H1 (cell line): ENCODE data around the gene NEO1. TPM values are rescaled to one million over a fixed set of nuclear protein-coding genes. Genes with fewer than 3 reads are reported as not detected.

Experiments used
- BCL11A ChIP-seq, 2 experiments: IDR thresholded peaks; one replicate each; pipeline ENCODE4 v1.6.1; 2011; ENCODE audit warnings: low read depth in 2 of 2, low read length in 2 of 2, mild to moderate bottlenecking in 2 of 2
- CHD1 ChIP-seq: IDR thresholded peaks from 2 replicates; pipeline ENCODE4 v1.6.1; 2012; ENCODE audit warnings: low read depth, low read length, improper control_type of control experiment
- CHD2 ChIP-seq: IDR thresholded peaks from 2 replicates; pipeline ENCODE4 v1.6.1; 2012; ENCODE audit warnings: low read length, improper control_type of control experiment
- CHD7 ChIP-seq: fragments of 300-600 bp; sonication (generic); IDR thresholded peaks from 2 replicates; pipeline ENCODE4 v1.7.1; 2012; ENCODE audit warnings: low read length, moderate library complexity, mild to moderate bottlenecking, inconsistent platforms; ENCODE audit not compliant: insufficient replicate concordance
- CTBP2 ChIP-seq: IDR thresholded peaks from 2 replicates; pipeline ENCODE4 v1.7.0; 2011; ENCODE audit warnings: borderline replicate concordance, mild to moderate bottlenecking, moderate library complexity, mixed read lengths, low read length; ENCODE audit not compliant: insufficient read depth, insufficient read length
- EGR1 ChIP-seq: IDR thresholded peaks from 2 replicates; pipeline ENCODE4 v1.6.1; 2011; ENCODE audit warnings: low read depth, low read length, borderline replicate concordance
- JUND ChIP-seq: IDR thresholded peaks from 2 replicates; pipeline ENCODE4 v1.6.1; 2011; ENCODE audit warnings: mild to moderate bottlenecking, improper control_type of control experiment, low read length
- KDM1A ChIP-seq: fragments of 200-600, 300-600 bp; sonication (generic); IDR thresholded peaks from 2 replicates; pipeline ENCODE4 v1.7.1; 2016; ENCODE audit warnings: mild to moderate bottlenecking, low read length, borderline replicate concordance
- MAFK ChIP-seq: IDR thresholded peaks from 2 replicates; pipeline ENCODE4 v1.6.1; 2012; ENCODE audit warnings: low read depth, mild to moderate bottlenecking, improper control_type of control experiment, low read length
- POU5F1 ChIP-seq: IDR thresholded peaks from 2 replicates; pipeline ENCODE4 v1.6.1; 2011; ENCODE audit warnings: low read depth, mild to moderate bottlenecking, low read length, moderate library complexity
- RXRA ChIP-seq: IDR thresholded peaks from 2 replicates; pipeline ENCODE4 v1.6.1; 2011; ENCODE audit warnings: low read depth, mild to moderate bottlenecking, low read length, moderate library complexity; ENCODE audit not compliant: insufficient read depth
- SAP30 ChIP-seq: fragments of 300-600 bp; sonication (generic); IDR thresholded peaks from 2 replicates; pipeline ENCODE4 v1.7.1; 2012; ENCODE audit warnings: low read length, moderate library complexity, mild to moderate bottlenecking, inconsistent platforms; ENCODE audit not compliant: insufficient read depth, insufficient replicate concordance
- polyA plus RNA-seq, 7 experiments: library from polyadenylated mRNA; depleted of rRNA in 3 of 7; stranded (reverse) in 5 of 7; unstranded in 2 of 7; fragments of >200 nt in 5 of 7; fragments of 200-250 nt in 2 of 7; gene quantifications; 1 replicate in 5 of 7; 2 replicates in 1 of 7; 4 replicates in 1 of 7; pipeline versions ENCODE4 v1.2.1 to v1.2.3, GENCODE V29; 2011 to 2013; ENCODE audit warnings: missing spikeins in 2 of 7, mixed read lengths in 2 of 7
- total RNA-seq: library from RNA; stranded (reverse); fragmentation: NEBNext Ultra II Directional; extraction: Animal tissue kit (Norgen Biotek cat#: 25700); gene quantifications from 2 replicates; pipeline ENCODE4 v1.2.1, GENCODE V29; 2021

The NEO1 gene
- total and polyA plus RNA-seq, 2 of the 8 experiments (the other 6 are each of a cell fraction or from before 2014, with no cell fraction given) = 36.0 to 51.0 TPM

- TF ChIP-seq CHD7 (no peak), JUND (no peak), RXRA (no peak), CHD1 (no peak), CHD2 (no peak), KDM1A (no peak), EGR1 (no peak), BCL11A (IDR thresholded peaks at IDR 0.05; ENCODE audit: low read depth in 2 of 2, low read length in 2 of 2) (no peak), CTBP2 (no peak), MAFK (no peak), POU5F1 (no peak), SAP30 (no peak)
These were observed 256.0 kb downstream of the NEO1 start (continued) for GRCh38 chr15:73308305-73308704.
